Peyer's patch (tissue), 4 donors: Measurements from ENCODE around the gene NUP42. TPM values are rescaled to one million over a fixed set of nuclear protein-coding genes. Genes with fewer than 3 reads are reported as not detected.

Experiments
- DNase-seq, 3 donors: peaks; one replicate each; pipeline ENCODE4 v3.0.0-alpha.2; 2017 to 2019
- H3K27ac ChIP-seq, 4 donors: fragments of 200-600 bp; sonication (generic); one replicate each; pipeline ENCODE4 v1.5.1; 2016 to 2019
- H3K27me3 ChIP-seq, 2 donors: fragments of 200-600 bp; sonication (generic); one replicate each; pipeline ENCODE4 v1.5.1; 2019
- H3K36me3 ChIP-seq, 3 donors: fragments of 200-600 bp; sonication (generic); one replicate each; pipeline ENCODE4 v1.5.1; 2016 to 2019
- H3K4me1 ChIP-seq, 4 donors: fragments of 200-600 bp; sonication (generic); one replicate each; pipeline ENCODE4 v1.5.1; 2016 to 2019
- H3K4me3 ChIP-seq, 4 donors: fragments of 200-600 bp; sonication (generic); 1 replicate in 3 of 4; 2 replicates in 1 of 4; pipeline ENCODE4 v1.5.1; 2016 to 2019; ENCODE audit warnings: mild to moderate bottlenecking in 1 of 4
- H3K9me3 ChIP-seq, 4 donors: fragments of 200-600 bp; sonication (generic); one replicate each; pipeline ENCODE4 v1.5.1; 2016 to 2019; ENCODE audit warnings: mild to moderate bottlenecking in 1 of 4
- CTCF ChIP-seq, 6 experiments: fragments of 450-650 bp in 4 of 6; fragments of 200-600 bp in 2 of 6; sonication (generic) in 1 of 6; IDR thresholded peaks; one replicate each; pipeline ENCODE4 v1.5.1; 2017 to 2019; ENCODE audit warnings: antibody characterized with exemption in 6 of 6, mild to moderate bottlenecking in 3 of 6, moderate library complexity in 1 of 6
- POLR2A ChIP-seq, 2 donors: fragments of 450-650 bp; IDR thresholded peaks; one replicate each; pipeline ENCODE4 v1.5.1; 2017; ENCODE audit warnings: antibody characterized with exemption in 2 of 2, mild to moderate bottlenecking in 2 of 2, moderate library complexity in 2 of 2
- total RNA-seq, 4 donors: library from RNA; depleted of rRNA; stranded (reverse); fragments of >200 nt; gene quantifications; one replicate each; pipeline ENCODE4 v1.1.0, GENCODE V29; 2016

Gene NUP42
- total RNA-seq, 4 donors from 2014 or later = 23.1 to 92.1 (median 53.7) TPM

- Histone ChIP-seq H3K4me3 (no peak overlapping the region), H3K27me3 (no peaks in the 10 kb centered on the region), H3K36me3 (no peaks in the 10 kb centered on the region), H3K9me3 (no peaks in the 10 kb centered on the region), H3K27ac (no peak overlapping the region), H3K4me1 (no peaks in the 10 kb centered on the region)
- no peak for DNase-seq
- TF ChIP-seq POLR2A (IDR thresholded peaks at IDR 0.05) (no peak), CTCF (IDR thresholded peaks at IDR 0.05) (no peak)
Observed at GRCh38 chr7:23168111-23168885, 13.6 kb upstream of the NUP42 start.

- Histone ChIP-seq H3K27me3 (no peaks in the 10 kb centered on the region), H3K27ac (no peak overlapping the region), H3K4me3 (no peak overlapping the region), H3K36me3 (peaks cover 0 to 7% (median 0%) of the 10 kb centered on the region in 3 donors), H3K4me1 (peaks cover 0 to under 1% (median 0%) of the 10 kb centered on the region in 4 donors), H3K9me3 (no peaks in the 10 kb centered on the region)
- TF ChIP-seq CTCF (IDR thresholded peaks at IDR 0.05) (no peak), POLR2A (IDR thresholded peaks at IDR 0.05) (no peak)
- no peak for DNase-seq
Observed at GRCh38 chr7:23175938-23176337, 5.9 kb upstream of the NUP42 start.

DNA sequence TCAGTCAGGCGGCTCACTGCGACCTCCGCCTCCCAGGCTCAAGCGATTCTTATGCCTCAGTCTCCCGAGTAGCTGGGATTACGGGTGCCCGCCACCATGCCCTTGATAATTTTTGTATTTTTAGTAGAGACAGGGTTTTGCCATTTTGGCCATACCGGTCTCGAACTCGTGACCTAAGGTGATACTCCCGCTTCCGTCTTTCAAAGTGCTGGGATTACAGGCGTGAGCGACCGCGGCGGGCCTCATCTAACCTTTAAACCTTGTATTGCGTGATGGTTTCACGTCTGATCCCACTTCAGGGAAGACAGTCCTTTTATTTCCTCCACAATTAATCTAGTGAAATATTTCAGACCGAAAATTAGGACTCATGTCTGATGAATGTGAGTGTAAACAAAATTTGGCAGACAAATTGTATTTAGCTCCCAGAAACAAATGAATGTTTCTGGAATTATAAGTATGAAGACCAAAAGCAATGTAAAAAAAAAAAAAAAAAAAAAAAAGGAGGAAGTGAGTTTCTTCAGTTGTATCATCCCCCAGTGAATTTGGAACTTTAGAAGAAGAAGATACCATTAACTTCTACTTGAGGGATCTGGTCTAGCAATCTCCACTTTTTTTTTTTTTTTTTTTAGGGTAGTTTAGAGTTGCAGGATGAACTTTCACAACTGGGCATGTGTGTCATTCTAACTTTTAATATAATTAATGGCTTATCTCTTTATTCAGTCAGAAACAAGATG, 1.6 kb downstream of the NUP42 start:
- TF ChIP-seq POLR2A (IDR thresholded peaks at IDR 0.05) = no peak
- no peak for TF ChIP-seq CTCF (IDR thresholded peaks at IDR 0.05)
- Histone ChIP-seq H3K9me3 (no peaks in the 10 kb centered on the region), H3K27ac (no peak overlapping the region), H3K4me3 (peak overlapping the region in 2 of 4 donors; percentile 63 to 70), H3K27me3 (no peaks in the 10 kb centered on the region), H3K36me3 (peaks cover 0 to 30% (median 0%) of the 10 kb centered on the region in 3 donors), H3K4me1 (peaks cover 0 to 12% (median 6%) of the 10 kb centered on the region in 4 donors)
- DNase-seq = no peak

- H3K4me1 ChIP-seq = peaks cover 0 to 12% (median 6%) of the 10 kb centered on the region in 4 donors
- H3K9me3 ChIP-seq = no peaks in the 10 kb centered on the region
- no peaks in the 10 kb centered on the region for H3K27me3 ChIP-seq
- TF ChIP-seq POLR2A (IDR thresholded peaks at IDR 0.05) (no peak), CTCF (IDR thresholded peaks at IDR 0.05) (no peak)
- H3K36me3 ChIP-seq = peaks cover 0 to 39% (median 0%) of the 10 kb centered on the region in 3 donors
- H3K27ac ChIP-seq = no peak overlapping the region
- no peak for DNase-seq
- H3K4me3 ChIP-seq = no peak overlapping the region
Observed at GRCh38 chr7:23184291-23184690, 2.4 kb downstream of the NUP42 start.

DNA sequence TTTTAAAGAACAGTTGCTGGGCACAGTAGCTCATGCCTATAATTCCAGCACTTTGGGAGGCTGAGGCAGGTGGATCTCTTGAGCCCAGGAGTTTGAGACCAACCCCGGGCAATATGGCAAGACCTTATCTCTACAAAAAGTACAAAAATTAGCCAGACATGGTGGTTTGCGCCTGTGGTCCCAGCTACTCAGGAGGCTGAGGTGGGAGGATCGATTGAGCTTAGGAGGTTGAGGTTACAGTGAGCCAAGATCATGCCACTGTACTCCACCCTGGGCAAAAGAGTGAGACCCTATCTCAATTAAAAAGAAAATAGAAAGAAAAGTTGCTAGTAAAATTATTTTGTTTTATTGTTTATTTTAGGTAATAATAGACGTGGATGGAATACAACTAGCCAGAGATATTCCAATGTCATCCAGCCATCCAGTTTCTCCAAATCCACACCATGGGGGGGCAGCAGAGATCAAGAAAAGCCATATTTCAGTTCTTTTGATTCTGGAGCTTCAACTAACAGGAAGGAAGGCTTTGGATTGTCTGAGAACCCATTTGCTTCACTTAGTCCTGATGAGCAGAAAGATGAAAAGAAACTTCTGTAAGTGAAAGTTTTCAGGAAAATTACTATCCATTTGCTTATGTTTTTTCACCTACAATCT, 3.0 kb downstream of the NUP42 start:
- DNase-seq = peak in 1 of 3 donors; percentile 61
- H3K4me1 ChIP-seq = peaks cover 0 to 12% (median 6%) of the 10 kb centered on the region in 4 donors

More for the DNA sequence above, 3.0 kb downstream of the NUP42 start:
- peaks cover 0 to 44% (median 0%) of the 10 kb centered on the region in 3 donors for H3K36me3 ChIP-seq
- no peaks in the 10 kb centered on the region for H3K9me3 ChIP-seq
- H3K27me3 ChIP-seq = no peaks in the 10 kb centered on the region
- no peak overlapping the region for H3K4me3 ChIP-seq
- no peak overlapping the region for H3K27ac ChIP-seq
- TF ChIP-seq CTCF (IDR thresholded peaks at IDR 0.05) (peak in 3 of 6 experiments; percentile 45 to 50 (median 47)), POLR2A (IDR thresholded peaks at IDR 0.05) (no peak)
